GM12878 (cell line): Measurements from ENCODE around the gene WDR19.

ENCODE experiments used
- BHLHE40 ChIP-seq, 2 experiments: fragments of 450-650 bp in 1 of 2; IDR thresholded peaks; 2 replicates each; pipeline ENCODE4 v1.6.1; 2011 to 2017; ENCODE audit warnings: low read depth in 2 of 2, borderline replicate concordance in 1 of 2, improper control_type of control experiment in 1 of 2, low read length in 1 of 2, mild to moderate bottlenecking in 1 of 2
- CHD1 ChIP-seq: IDR thresholded peaks from 2 replicates; pipeline ENCODE4 v1.6.1; 2012; ENCODE audit warnings: low read depth, low read length, improper control_type of control experiment
- POLR2A ChIP-seq: IDR thresholded peaks from 2 replicates; pipeline ENCODE4 v1.6.1; 2011; ENCODE audit warnings: low read depth, mild to moderate bottlenecking, low read length
- YY1 ChIP-seq: IDR thresholded peaks from 2 replicates; pipeline ENCODE4 v1.6.1; 2011; ENCODE audit warnings: low read depth, mild to moderate bottlenecking, low read length
- TF ChIP-seq, protein P1 (sequence below), 3 experiments: IDR thresholded peaks in 2 of 3; conservative IDR thresholded peaks in 1 of 3; 2 replicates each; pipeline ENCODE4 v1.5.1; 2011; ENCODE audit warnings: low read depth in 3 of 3, low read length in 3 of 3, mild to moderate bottlenecking in 3 of 3, control low read depth in 2 of 3, moderate library complexity in 2 of 3, inconsistent platforms in 1 of 3, mixed read lengths in 1 of 3; ENCODE audit not compliant: control insufficient read depth in 2 of 3, insufficient read depth in 1 of 3; ENCODE audit errors: extremely low read depth in 1 of 3

GRCh38 chr4:39231660-39232059, 49.3 kb downstream of the WDR19 start:
- no peak for TF ChIP-seq BHLHE40 (IDR thresholded peaks at IDR 0.05; ENCODE audit: borderline replicate concordance in 1 of 2, low read depth in 2 of 2, low read length in 1 of 2)
- no peak for TF ChIP-seq YY1
- TF ChIP-seq, protein P1, sequence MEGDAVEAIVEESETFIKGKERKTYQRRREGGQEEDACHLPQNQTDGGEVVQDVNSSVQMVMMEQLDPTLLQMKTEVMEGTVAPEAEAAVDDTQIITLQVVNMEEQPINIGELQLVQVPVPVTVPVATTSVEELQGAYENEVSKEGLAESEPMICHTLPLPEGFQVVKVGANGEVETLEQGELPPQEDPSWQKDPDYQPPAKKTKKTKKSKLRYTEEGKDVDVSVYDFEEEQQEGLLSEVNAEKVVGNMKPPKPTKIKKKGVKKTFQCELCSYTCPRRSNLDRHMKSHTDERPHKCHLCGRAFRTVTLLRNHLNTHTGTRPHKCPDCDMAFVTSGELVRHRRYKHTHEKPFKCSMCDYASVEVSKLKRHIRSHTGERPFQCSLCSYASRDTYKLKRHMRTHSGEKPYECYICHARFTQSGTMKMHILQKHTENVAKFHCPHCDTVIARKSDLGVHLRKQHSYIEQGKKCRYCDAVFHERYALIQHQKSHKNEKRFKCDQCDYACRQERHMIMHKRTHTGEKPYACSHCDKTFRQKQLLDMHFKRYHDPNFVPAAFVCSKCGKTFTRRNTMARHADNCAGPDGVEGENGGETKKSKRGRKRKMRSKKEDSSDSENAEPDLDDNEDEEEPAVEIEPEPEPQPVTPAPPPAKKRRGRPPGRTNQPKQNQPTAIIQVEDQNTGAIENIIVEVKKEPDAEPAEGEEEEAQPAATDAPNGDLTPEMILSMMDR (IDR thresholded peaks at IDR 0.05 in 2 of 3, conservative IDR thresholded peaks at IDR 0.05 in 1 of 3; ENCODE audit: control insufficient read depth in 2 of 3, extremely low read depth in 1 of 3, insufficient read depth in 1 of 3, low read depth in 3 of 3, low read length in 3 of 3): no peak
- TF ChIP-seq CHD1: no peak
- no peak for TF ChIP-seq POLR2A
